Measurements from ENCODE around the gene RNF182.

RNF182 gene

DNA sequence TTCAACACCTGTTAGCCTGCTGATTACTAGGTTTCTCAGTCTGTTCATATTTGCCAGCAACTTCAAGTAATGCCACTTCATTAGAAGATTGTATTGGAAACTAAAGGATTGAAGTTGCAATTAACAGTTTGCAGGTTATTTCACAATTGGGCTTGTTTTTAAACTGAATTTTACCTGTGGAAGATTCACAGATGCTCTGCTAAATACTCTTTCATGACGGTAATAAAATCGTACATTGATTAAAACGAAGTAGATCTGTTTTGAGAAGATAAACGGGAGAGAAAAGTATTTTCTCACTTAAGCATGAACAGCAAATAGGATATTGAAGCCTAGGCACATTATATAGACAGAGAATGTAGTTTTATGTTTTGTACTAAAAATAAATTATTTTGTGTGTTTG lies 1.6 kb downstream of the RNF182 start:
- no peak for TF ChIP-seq POLR2AphosphoS5 (IDR thresholded peaks at IDR 0.05; ENCODE audit: low read depth, low read length)
- TF ChIP-seq TAF1 (IDR thresholded peaks at IDR 0.05; ENCODE audit: borderline replicate concordance, insufficient read depth, low read length), result no peak
- TF ChIP-seq FOXP2 (optimal IDR thresholded peaks at IDR 0.05; ENCODE audit: borderline replicate concordance, extremely low read depth, extremely low read length, insufficient read depth), result no peak
- TF ChIP-seq SIN3A (IDR thresholded peaks at IDR 0.05; ENCODE audit: borderline replicate concordance, insufficient read depth, low read length), result no peak
- no peak for TF ChIP-seq REST (IDR thresholded peaks at IDR 0.05; ENCODE audit: insufficient read depth in 1 of 2, low read depth in 2 of 2, low read length in 2 of 2)

GRCh38 chr6:13927203-13927602 lies 2.5 kb downstream of the RNF182 start:
- TF ChIP-seq REST (IDR thresholded peaks at IDR 0.05; ENCODE audit: insufficient read depth in 1 of 2, low read depth in 2 of 2, low read length in 2 of 2) (no peak), SIN3A (IDR thresholded peaks at IDR 0.05; ENCODE audit: borderline replicate concordance, insufficient read depth, low read length) (no peak), FOXP2 (optimal IDR thresholded peaks at IDR 0.05; ENCODE audit: borderline replicate concordance, extremely low read depth, extremely low read length, insufficient read depth) (no peak), TAF1 (IDR thresholded peaks at IDR 0.05; ENCODE audit: borderline replicate concordance, insufficient read depth, low read length) (no peak), POLR2AphosphoS5 (IDR thresholded peaks at IDR 0.05; ENCODE audit: low read depth, low read length) (no peak)

DNA sequence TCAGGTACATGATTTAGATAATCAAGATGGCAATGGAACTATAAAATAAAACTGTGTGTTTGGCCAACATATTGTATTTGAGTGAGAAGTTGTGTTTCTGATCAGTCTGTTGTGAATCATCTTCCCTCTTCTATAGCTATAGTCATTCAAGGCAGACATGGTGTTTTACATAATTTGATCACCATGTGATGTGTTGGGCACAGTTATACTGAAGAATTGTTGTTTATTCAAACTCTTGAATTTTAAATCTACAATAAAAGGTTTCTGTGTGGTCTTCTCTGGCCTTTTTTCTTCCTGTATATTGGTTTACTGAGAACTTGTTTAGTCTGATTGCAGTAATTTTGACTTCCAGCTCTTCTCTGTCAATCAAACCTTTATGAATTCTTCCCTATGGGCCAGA lies 4.4 kb downstream of the RNF182 start:
- TF ChIP-seq REST (IDR thresholded peaks at IDR 0.05; ENCODE audit: insufficient read depth in 1 of 2, low read depth in 2 of 2, low read length in 2 of 2), result no peak

GRCh38 chr6:13931797-13932402 lies 7.1 kb downstream of the RNF182 start:
- TF ChIP-seq FOXP2 (optimal IDR thresholded peaks at IDR 0.05; ENCODE audit: borderline replicate concordance, extremely low read depth, extremely low read length, insufficient read depth) (no peak), SIN3A (IDR thresholded peaks at IDR 0.05; ENCODE audit: borderline replicate concordance, insufficient read depth, low read length) (no peak), TAF1 (IDR thresholded peaks at IDR 0.05; ENCODE audit: borderline replicate concordance, insufficient read depth, low read length) (no peak), POLR2AphosphoS5 (IDR thresholded peaks at IDR 0.05; ENCODE audit: low read depth, low read length) (no peak), REST (IDR thresholded peaks at IDR 0.05; ENCODE audit: insufficient read depth in 1 of 2, low read depth in 2 of 2, low read length in 2 of 2) (no peak)

- TF ChIP-seq REST (IDR thresholded peaks at IDR 0.05; ENCODE audit: insufficient read depth in 1 of 2, low read depth in 2 of 2, low read length in 2 of 2) (no peak), SIN3A (IDR thresholded peaks at IDR 0.05; ENCODE audit: borderline replicate concordance, insufficient read depth, low read length) (no peak), FOXP2 (optimal IDR thresholded peaks at IDR 0.05; ENCODE audit: borderline replicate concordance, extremely low read depth, extremely low read length, insufficient read depth) (no peak), POLR2AphosphoS5 (IDR thresholded peaks at IDR 0.05; ENCODE audit: low read depth, low read length) (no peak), TAF1 (IDR thresholded peaks at IDR 0.05; ENCODE audit: borderline replicate concordance, insufficient read depth, low read length) (no peak)
Observed at GRCh38 chr6:13932785-13933184, 8.0 kb downstream of the RNF182 start.
